Endothelial cell of umbilical vein (primary cell): ENCODE results near the gene BCL11B. TPM values are rescaled to one million over a fixed set of nuclear protein-coding genes. Genes with fewer than 3 reads are reported as not detected.

Experiments used
- BruUV-seq: library from RNA; stranded (reverse); fragments of 400-500 nt; replicated peaks from 2 replicates; lab custom pipeline; 2021; lab: Mats Ljungman, UMichigan
- CTCF ChIA-PET: fragments of 300-600, 350-600 bp; sonication (Branson Sonifier 250); formaldehyde crosslinking; loops from one replicate; lab custom pipeline; 2021; ENCODE audit warnings: antibody characterized with exemption, inconsistent platforms; lab: Charles Lee
- POLR2A ChIA-PET: fragments of 300-600, 350-600 bp; sonication (Branson Sonifier 250); formaldehyde crosslinking; loops from one replicate; lab custom pipeline; 2021; ENCODE audit warnings: antibody characterized with exemption, inconsistent platforms; lab: Charles Lee
- DNase-seq: peaks from one replicate; pipeline ENCODE4 v3.0.0-alpha.2; 2011; ENCODE audit warnings: low read depth, low spot score
- FAIRE-seq: peaks from 2 replicates; lab custom pipeline; 2011; peaks lifted over from hg19 to GRCh38; lab: Jason Lieb, UNC
- H2AFZ ChIP-seq: 2 replicates; pipeline ENCODE4 v1.6.0; 2012; ENCODE audit warnings: low read depth, low read length, control low read depth, inconsistent platforms
- H3K27ac ChIP-seq: 2 replicates; pipeline ENCODE4 v1.5.1; 2011; ENCODE audit warnings: low read depth, mild to moderate bottlenecking, control low read depth, low read length, moderate library complexity; ENCODE audit not compliant: insufficient read depth
- H3K27me3 ChIP-seq, 2 experiments: 2 replicates each; pipeline versions ENCODE4 v1.6.0 to v1.6.1; 2011; ENCODE audit warnings: low read length in 2 of 2, mixed read lengths in 1 of 2; ENCODE audit not compliant: control insufficient read depth in 2 of 2, insufficient read depth in 2 of 2
- H3K36me3 ChIP-seq, 2 experiments: 2 replicates in 1 of 2; 3 replicates in 1 of 2; pipeline ENCODE4 v1.5.1; 2011; ENCODE audit warnings: low read length in 2 of 2, mild to moderate bottlenecking in 1 of 2, moderate library complexity in 1 of 2; ENCODE audit not compliant: control insufficient read depth in 2 of 2, insufficient read depth in 2 of 2; ENCODE audit errors: extremely low read depth in 1 of 2
- H3K4me1 ChIP-seq: 3 replicates; pipeline ENCODE4 v1.5.1; 2011; ENCODE audit warnings: mild to moderate bottlenecking, low read length; ENCODE audit not compliant: control insufficient read depth, insufficient read depth; ENCODE audit errors: extremely low read depth
- H3K4me2 ChIP-seq: 2 replicates; pipeline ENCODE4 v1.6.1; 2011; ENCODE audit warnings: low read length, control low read depth, mixed read lengths; ENCODE audit not compliant: insufficient read depth
- H3K4me3 ChIP-seq, 3 experiments: fragments of 200-600 bp in 1 of 3; sonication (generic), shearing (Covaris generic) in 1 of 3; replicated peaks in 1 of 3; 2 replicates each; pipeline ENCODE4 v1.5.1; 2011 to 2016; ENCODE audit warnings: control low read depth in 3 of 3, low read length in 3 of 3, mild to moderate bottlenecking in 2 of 3, inconsistent platforms in 1 of 3, low read depth in 1 of 3, moderate library complexity in 1 of 3; ENCODE audit not compliant: insufficient read depth in 1 of 3
- H3K79me2 ChIP-seq: 2 replicates; pipeline ENCODE4 v1.6.0; 2012; ENCODE audit warnings: low read length, inconsistent platforms; ENCODE audit not compliant: control insufficient read depth, insufficient read depth
- H3K9ac ChIP-seq: replicated peaks from 2 replicates; pipeline ENCODE3; 2011; ENCODE audit warnings: low read length, control low read depth; ENCODE audit not compliant: insufficient read depth; ENCODE audit errors: extremely low read depth
- H3K9me1 ChIP-seq: replicated peaks from 3 replicates; pipeline ENCODE4 v1.6.0; 2011; ENCODE audit warnings: mild to moderate bottlenecking, low read length; ENCODE audit not compliant: control insufficient read depth, insufficient read depth; ENCODE audit errors: extremely low read depth
- H3K9me3 ChIP-seq: replicated peaks from 2 replicates; pipeline ENCODE4 v1.5.1; 2012; ENCODE audit warnings: low read length, inconsistent platforms; ENCODE audit not compliant: control insufficient read depth, insufficient read depth
- H4K20me1 ChIP-seq: replicated peaks from 2 replicates; pipeline ENCODE3; 2011; ENCODE audit warnings: mild to moderate bottlenecking, low read length; ENCODE audit not compliant: control insufficient read depth, insufficient read depth; ENCODE audit errors: extremely low read depth
- CTCF ChIP-seq, 2 donors: IDR thresholded peaks; 1 replicate in 1 of 2; 2 replicates in 1 of 2; pipeline ENCODE4 v1.5.1; 2011; ENCODE audit warnings: low read length in 2 of 2, mild to moderate bottlenecking in 2 of 2, moderate library complexity in 2 of 2, control low read depth in 1 of 2, inconsistent platforms in 1 of 2, low read depth in 1 of 2; ENCODE audit not compliant: insufficient read depth in 1 of 2; ENCODE audit errors: extremely low read depth in 1 of 2
- EZH2 ChIP-seq: IDR thresholded peaks from 2 replicates; pipeline ENCODE4 v1.6.1; 2012; ENCODE audit warnings: borderline replicate concordance, low read depth, mild to moderate bottlenecking, moderate library complexity, low read length, inconsistent platforms; ENCODE audit not compliant: severe bottlenecking
- FOS ChIP-seq: IDR thresholded peaks from 2 replicates; pipeline ENCODE4 v1.6.1; 2011; ENCODE audit warnings: mild to moderate bottlenecking, low read length, moderate library complexity, borderline replicate concordance; ENCODE audit not compliant: insufficient read depth
- GATA2 ChIP-seq: IDR thresholded peaks from 2 replicates; pipeline ENCODE4 v1.7.0; 2011; ENCODE audit warnings: low read depth, mild to moderate bottlenecking, moderate library complexity, mixed read lengths, low read length; ENCODE audit not compliant: insufficient read length, insufficient read depth
- JUN ChIP-seq: IDR thresholded peaks from 2 replicates; pipeline ENCODE4 v1.6.1; 2011; ENCODE audit warnings: borderline replicate concordance, low read depth; ENCODE audit not compliant: insufficient read length, insufficient read depth
- MAX ChIP-seq: IDR thresholded peaks from 2 replicates; pipeline ENCODE4 v1.6.1; 2011; ENCODE audit not compliant: insufficient read depth, insufficient read length
- MYC ChIP-seq: IDR thresholded peaks from one replicate; pipeline ENCODE4 v1.6.1; 2011; ENCODE audit warnings: mild to moderate bottlenecking, low read depth, low read length
- POLR2A ChIP-seq: IDR thresholded peaks from 2 replicates; pipeline ENCODE4 v1.6.1; 2012; ENCODE audit warnings: low read depth, mild to moderate bottlenecking, control low read depth, low read length
- POLR2AphosphoS5 ChIP-seq: IDR thresholded peaks from 2 replicates; pipeline ENCODE4 v1.6.1; 2012; ENCODE audit warnings: low read depth, mild to moderate bottlenecking, control low read depth, low read length, moderate library complexity; ENCODE audit not compliant: insufficient read depth
- dilution Hi-C: fragments of 300-500 bp; cut with MboI; formaldehyde crosslinking; loops from one replicate; pipeline ENCODE4 v1.15.0; 2019; ENCODE audit warnings: low sequenced_read_pairs; ENCODE audit not compliant: extremely low pct_ligation_motif_present
- intact Hi-C: fragments of 100-400 bp; cut with micrococcal nuclease; formaldehyde crosslinking; loops from one replicate; pipeline ENCODE4 v1.10.0; 2022
- polyA plus RNA-seq, 4 experiments: library from polyadenylated mRNA; depleted of rRNA in 3 of 4; stranded (reverse) in 3 of 4; unstranded in 1 of 4; fragments of >200 nt; gene quantifications; 2 replicates each; pipeline versions ENCODE4 v1.2.1 to v1.2.3, GENCODE V29; 2011 to 2012; ENCODE audit warnings: missing spikeins in 1 of 4
- total RNA-seq: library from RNA; stranded (reverse); gene quantifications from 2 replicates; pipeline ENCODE4 v1.2.3, GENCODE V29; 2021

Gene BCL11B
- total and polyA plus RNA-seq, 2 donors (not counting 3 experiments of a cell fraction or from before 2014, with no cell fraction given), result 0.03 to 0.07 TPM

GRCh38 chr14:99137913-99138571 lies 134.0 kb downstream of the BCL11B start:
- H3K27me3 ChIP-seq, result no peaks in the 10 kb centered on the region
- no peak overlapping the region for H2AFZ ChIP-seq
- no peaks in the 10 kb centered on the region for H4K20me1 ChIP-seq
- FAIRE-seq (no peak), DNase-seq (no peak)
- H3K4me1 ChIP-seq, result no peaks in the 10 kb centered on the region
- TF ChIP-seq POLR2A (no peak), MAX (no peak), MYC (no peak), GATA2 (no peak), EZH2 (no peak), FOS (no peak), JUN (no peak), POLR2AphosphoS5 (no peak), CTCF (IDR thresholded peaks at IDR 0.05; ENCODE audit: extremely low read depth in 1 of 2, insufficient read depth in 1 of 2, low read depth in 1 of 2, low read length in 2 of 2) (no peak)
- BruUV-seq, result no TSS peak
- no peaks in the 10 kb centered on the region for H3K9me1 ChIP-seq
- H3K36me3 ChIP-seq, result no peaks in the 10 kb centered on the region
- H3K4me2 ChIP-seq, result no peak overlapping the region
- H3K9me3 ChIP-seq, result peaks cover 10% of the 10 kb centered on the region
- dilution Hi-C loops, result no loop called here
- ChIA-PET CTCF (no interaction called here), POLR2A (no interaction called here)
- no peak overlapping the region for H3K9ac ChIP-seq
- H3K4me3 ChIP-seq, result no peak overlapping the region
- no peak overlapping the region for H3K27ac ChIP-seq
- intact Hi-C loops, result no loop called here
- no peaks in the 10 kb centered on the region for H3K79me2 ChIP-seq
